OCI-LY7 (cell line): Measurements from ENCODE around the gene KCNQ4. TPM values are rescaled to one million over a fixed set of nuclear protein-coding genes. Genes with fewer than 3 reads are reported as not detected.

Experiments
- BruUV-seq: library from RNA; stranded (reverse); fragments of 400-500 nt; replicated peaks from 2 replicates; lab custom pipeline; 2021; lab: Mats Ljungman, UMichigan
- CTCF ChIA-PET: fragments of 300-600 bp; sonication (Branson Sonifier 250); formaldehyde crosslinking; loops from one replicate; lab custom pipeline; 2022; ENCODE audit warnings: antibody characterized with exemption; ENCODE audit not compliant: unreplicated experiment; lab: Charles Lee
- POLR2A ChIA-PET: fragments of 300-600 bp; sonication (Branson Sonifier 250); formaldehyde crosslinking; loops from one replicate; lab custom pipeline; 2022; ENCODE audit warnings: antibody characterized with exemption; lab: Charles Lee
- DNase-seq: peaks from one replicate; pipeline ENCODE4 v3.0.0-alpha.2; 2015; ENCODE audit warnings: low spot score
- H2AFZ ChIP-seq: fragments of 200-600 bp; sonication (generic), shearing (Covaris generic); 2 replicates; pipeline ENCODE4 v1.6.1; 2014; ENCODE audit warnings: mild to moderate bottlenecking, antibody characterized with exemption, low read length, moderate library complexity
- H3K27ac ChIP-seq: fragments of 200-600 bp; sonication (generic); 2 replicates; pipeline ENCODE4 v1.5.1; 2014; ENCODE audit warnings: mixed run types, low read depth, mild to moderate bottlenecking, moderate library complexity, low read length, inconsistent platforms; ENCODE audit not compliant: poor library complexity, severe bottlenecking
- H3K36me3 ChIP-seq: fragments of 200-600 bp; sonication (generic); 2 replicates; pipeline ENCODE4 v1.6.1; 2014; ENCODE audit warnings: mild to moderate bottlenecking, antibody characterized with exemption, low read length, moderate library complexity, mixed read lengths; ENCODE audit not compliant: insufficient read depth
- H3K4me1 ChIP-seq: fragments of 200-600 bp; sonication (generic); 2 replicates; pipeline ENCODE4 v1.5.1; 2014; ENCODE audit warnings: mild to moderate bottlenecking, low read length; ENCODE audit not compliant: insufficient read depth, poor library complexity, severe bottlenecking
- H3K4me2 ChIP-seq: fragments of 200-600 bp; sonication (generic); 2 replicates; pipeline ENCODE4 v1.6.1; 2014; ENCODE audit warnings: mild to moderate bottlenecking, low read length
- H3K4me3 ChIP-seq: fragments of 200-600 bp; sonication (generic); 2 replicates; pipeline ENCODE4 v1.5.1; 2014; ENCODE audit warnings: mild to moderate bottlenecking, low read depth, low read length; ENCODE audit not compliant: poor library complexity, severe bottlenecking
- H3K79me2 ChIP-seq: fragments of 200-600 bp; sonication (generic); 2 replicates; pipeline ENCODE4 v1.6.1; 2016; ENCODE audit warnings: low read depth, mild to moderate bottlenecking, low read length, moderate library complexity, mixed read lengths; ENCODE audit not compliant: insufficient read depth
- H3K9me2 ChIP-seq: fragments of 200-600 bp; sonication (generic); 2 replicates; pipeline ENCODE4 v1.6.1; 2016; ENCODE audit warnings: mild to moderate bottlenecking, low read length, mixed read lengths; ENCODE audit not compliant: insufficient read depth
- H3K9me3 ChIP-seq: fragments of 200-600 bp; sonication (generic); 2 replicates; pipeline ENCODE4 v1.6.1; 2014; ENCODE audit warnings: mild to moderate bottlenecking, mixed run types, low read length, mixed read lengths
- H4K20me1 ChIP-seq: fragments of 200-600 bp; sonication (generic); 2 replicates; pipeline ENCODE4 v1.6.1; 2014; ENCODE audit warnings: mild to moderate bottlenecking, antibody characterized with exemption, low read length, moderate library complexity, mixed read lengths; ENCODE audit not compliant: insufficient read depth
- EZH2phosphoT487 ChIP-seq: fragments of 200-600 bp; sonication (generic); IDR thresholded peaks from 2 replicates; pipeline ENCODE4 v1.6.1; 2018; ENCODE audit warnings: low read depth, borderline replicate concordance, mild to moderate bottlenecking, mixed run types, antibody characterized with exemption, low read length, moderate library complexity, mixed read lengths
- intact Hi-C: fragments of 100-400 bp; cut with micrococcal nuclease; formaldehyde crosslinking; loops from one replicate; pipeline ENCODE4 v1.10.0; 2022; ENCODE audit not compliant: unreplicated experiment
- total RNA-seq, 2 experiments: library from RNA; depleted of rRNA in 1 of 2; stranded (reverse); fragments of >200 nt in 1 of 2; shearing (Covaris generic) in 1 of 2; gene quantifications; 2 replicates each; pipeline ENCODE4 v1.2.3, GENCODE V29; 2014 to 2022
- TF ChIP-seq, protein P1 (sequence below): fragments of 200-600 bp; sonication (generic); conservative IDR thresholded peaks from 2 replicates; pipeline ENCODE4 v1.5.1; 2014; ENCODE audit warnings: mild to moderate bottlenecking, antibody characterized with exemption, low read length, moderate library complexity, mixed read lengths

Gene KCNQ4
- total RNA-seq, 2 experiments from 2014 or later = 0.16 to 0.49 TPM

DNA sequence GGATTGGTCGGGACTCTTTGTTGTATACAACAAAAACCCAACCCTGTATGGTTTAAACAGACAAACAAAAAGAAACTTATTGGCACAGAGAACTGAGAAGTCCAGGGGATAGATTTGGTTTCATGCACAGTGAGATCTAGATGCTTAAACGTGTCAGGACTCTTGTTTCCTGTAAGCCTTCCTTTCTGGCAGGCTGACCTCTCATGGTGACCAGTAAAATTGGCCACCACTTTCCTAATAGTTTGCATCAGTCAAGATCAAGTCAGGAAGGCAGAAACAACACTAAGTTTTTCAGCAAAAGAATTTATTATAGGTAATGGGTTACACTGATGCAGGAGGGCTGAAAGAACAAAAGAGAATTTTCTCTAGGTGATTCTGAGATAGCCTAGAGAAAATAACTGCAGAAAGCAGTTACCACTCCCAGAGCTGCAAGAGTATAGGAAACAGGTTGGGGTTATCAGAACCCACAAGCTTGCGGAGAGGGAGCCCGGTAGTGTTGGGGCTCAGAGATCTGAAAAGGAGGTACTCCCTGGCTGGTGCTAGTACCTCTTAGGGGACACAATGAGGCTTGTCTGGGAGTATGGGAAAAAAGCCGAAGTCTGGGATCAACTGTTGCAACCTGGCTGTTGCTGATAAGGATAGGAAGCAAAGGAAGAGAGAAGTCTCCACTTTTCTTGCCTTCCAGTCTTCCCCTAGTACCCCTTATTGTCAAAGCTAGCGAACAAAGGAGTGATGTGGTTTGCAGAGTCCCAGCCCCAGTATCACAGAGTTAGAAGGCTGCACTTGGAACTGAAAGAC, 57.1 kb downstream of the KCNQ4 start:
- Histone ChIP-seq H3K4me1 (peaks cover 10% of the 10 kb centered on the region), H3K9me2 (no peaks in the 10 kb centered on the region), H3K9me3 (no peaks in the 10 kb centered on the region), H3K79me2 (no peaks in the 10 kb centered on the region), H3K4me2 (no peak overlapping the region), H3K27ac (no peak overlapping the region), H3K4me3 (no peak overlapping the region), H4K20me1 (no peaks in the 10 kb centered on the region), H2AFZ (no peak overlapping the region), H3K36me3 (no peaks in the 10 kb centered on the region)
- intact Hi-C loops = no loop called here
- POLR2A ChIA-PET = no interaction called here
- no peak for DNase-seq
- CTCF ChIA-PET = interaction anchor here (0.9 kb wide), 1 partner anchor 67 kb away, joined by 3 read pairs; no protein-coding TSS in a partner anchor
- BruUV-seq = no TSS peak
- TF ChIP-seq, protein P1, sequence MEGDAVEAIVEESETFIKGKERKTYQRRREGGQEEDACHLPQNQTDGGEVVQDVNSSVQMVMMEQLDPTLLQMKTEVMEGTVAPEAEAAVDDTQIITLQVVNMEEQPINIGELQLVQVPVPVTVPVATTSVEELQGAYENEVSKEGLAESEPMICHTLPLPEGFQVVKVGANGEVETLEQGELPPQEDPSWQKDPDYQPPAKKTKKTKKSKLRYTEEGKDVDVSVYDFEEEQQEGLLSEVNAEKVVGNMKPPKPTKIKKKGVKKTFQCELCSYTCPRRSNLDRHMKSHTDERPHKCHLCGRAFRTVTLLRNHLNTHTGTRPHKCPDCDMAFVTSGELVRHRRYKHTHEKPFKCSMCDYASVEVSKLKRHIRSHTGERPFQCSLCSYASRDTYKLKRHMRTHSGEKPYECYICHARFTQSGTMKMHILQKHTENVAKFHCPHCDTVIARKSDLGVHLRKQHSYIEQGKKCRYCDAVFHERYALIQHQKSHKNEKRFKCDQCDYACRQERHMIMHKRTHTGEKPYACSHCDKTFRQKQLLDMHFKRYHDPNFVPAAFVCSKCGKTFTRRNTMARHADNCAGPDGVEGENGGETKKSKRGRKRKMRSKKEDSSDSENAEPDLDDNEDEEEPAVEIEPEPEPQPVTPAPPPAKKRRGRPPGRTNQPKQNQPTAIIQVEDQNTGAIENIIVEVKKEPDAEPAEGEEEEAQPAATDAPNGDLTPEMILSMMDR = no peak
- no peak for TF ChIP-seq EZH2phosphoT487

DNA sequence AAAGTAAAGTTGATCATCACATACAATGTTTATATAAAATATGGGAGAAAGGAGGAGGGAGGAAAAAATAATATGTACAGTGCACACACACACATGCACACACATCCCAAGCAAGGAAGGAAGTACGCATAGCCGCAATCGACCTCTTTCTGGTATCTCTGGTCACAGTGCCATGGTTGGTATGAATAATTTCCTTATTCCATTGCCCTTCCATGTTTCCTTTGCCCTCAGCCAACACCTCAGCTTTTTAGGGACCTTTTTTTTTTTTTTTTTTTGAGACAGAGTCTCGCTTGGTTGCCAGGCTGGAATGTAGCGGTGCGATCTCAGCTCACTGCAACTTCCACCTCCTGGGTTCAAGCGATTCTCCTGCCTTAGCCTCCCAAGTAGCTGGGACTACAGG, 58.0 kb downstream of the KCNQ4 start:
- ChIA-PET CTCF (interaction anchor here (0.9 kb wide), 1 partner anchor 67 kb away, joined by 3 read pairs; no protein-coding TSS in a partner anchor), POLR2A (no interaction called here)
- TF ChIP-seq, protein P1 = no peak
- TF ChIP-seq EZH2phosphoT487 = no peak
- Histone ChIP-seq H2AFZ (no peak overlapping the region), H3K79me2 (no peaks in the 10 kb centered on the region), H3K9me3 (no peaks in the 10 kb centered on the region), H4K20me1 (no peaks in the 10 kb centered on the region), H3K36me3 (no peaks in the 10 kb centered on the region), H3K27ac (no peak overlapping the region), H3K4me2 (no peak overlapping the region), H3K4me1 (peaks cover 11% of the 10 kb centered on the region), H3K9me2 (no peaks in the 10 kb centered on the region), H3K4me3 (no peak overlapping the region)
- intact Hi-C loops = no loop called here
- no TSS peak for BruUV-seq
- no peak for DNase-seq

DNA sequence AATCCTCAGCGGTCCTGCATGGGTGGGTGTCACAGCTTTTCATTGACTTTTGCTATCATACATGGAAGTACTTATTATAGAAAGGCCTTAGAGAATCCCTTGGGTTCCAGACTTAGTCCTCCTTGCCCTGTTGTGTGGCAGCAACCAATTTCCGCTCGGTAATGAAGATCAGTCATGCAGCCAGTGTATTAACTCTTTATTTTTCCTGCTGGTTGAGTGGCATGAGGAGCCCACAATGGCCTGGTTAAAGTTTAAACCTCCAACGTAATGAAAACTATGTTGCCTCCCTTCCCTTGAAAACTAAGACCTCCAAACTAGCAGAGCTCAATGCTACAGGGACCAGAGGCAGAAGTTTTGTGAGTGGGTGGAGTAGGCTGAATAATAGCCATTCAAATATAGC, 58.6 kb downstream of the KCNQ4 start:
- no peak for DNase-seq
- no peak overlapping the region for H3K4me3 ChIP-seq
- H3K4me2 ChIP-seq = no peak overlapping the region
- no peaks in the 10 kb centered on the region for H3K9me3 ChIP-seq
- TF ChIP-seq, protein P1 = no peak
- TF ChIP-seq EZH2phosphoT487 = no peak
- H3K36me3 ChIP-seq = no peaks in the 10 kb centered on the region
- peaks cover 11% of the 10 kb centered on the region for H3K4me1 ChIP-seq
- H4K20me1 ChIP-seq = no peaks in the 10 kb centered on the region
- no peaks in the 10 kb centered on the region for H3K79me2 ChIP-seq
- H2AFZ ChIP-seq = no peak overlapping the region
- ChIA-PET POLR2A (no interaction called here), CTCF (no interaction called here)
- no TSS peak for BruUV-seq
- H3K27ac ChIP-seq = no peak overlapping the region
- H3K9me2 ChIP-seq = no peaks in the 10 kb centered on the region
- intact Hi-C loops = no loop called here
